H1 (cell line): Measurements from ENCODE around the gene USH1G.

Experiments
- ATF3 ChIP-seq: IDR thresholded peaks from 2 replicates; pipeline ENCODE4 v1.6.1; 2011; ENCODE audit warnings: low read depth, mild to moderate bottlenecking, low read length; ENCODE audit not compliant: insufficient read depth
- BRCA1 ChIP-seq: IDR thresholded peaks from 2 replicates; pipeline ENCODE4 v1.6.1; 2012; ENCODE audit warnings: low read depth, low read length, improper control_type of control experiment
- CHD2 ChIP-seq: IDR thresholded peaks from 2 replicates; pipeline ENCODE4 v1.6.1; 2012; ENCODE audit warnings: low read length, improper control_type of control experiment
- EZH2 ChIP-seq: fragments of 200-600 bp; sonication (generic); IDR thresholded peaks from 2 replicates; pipeline ENCODE4 v1.7.1; 2012; ENCODE audit warnings: low read depth, mild to moderate bottlenecking, moderate library complexity, low read length, inconsistent platforms; ENCODE audit not compliant: severe bottlenecking
- GABPA ChIP-seq: IDR thresholded peaks from 2 replicates; pipeline ENCODE4 v1.6.1; 2011; ENCODE audit warnings: mild to moderate bottlenecking, low read length, moderate library complexity, borderline replicate concordance; ENCODE audit not compliant: insufficient read depth
- KDM1A ChIP-seq: fragments of 200-600, 300-600 bp; sonication (generic); IDR thresholded peaks from 2 replicates; pipeline ENCODE4 v1.7.1; 2016; ENCODE audit warnings: mild to moderate bottlenecking, low read length, borderline replicate concordance
- POLR2A ChIP-seq, 2 experiments: IDR thresholded peaks; 1 replicate in 1 of 2; 2 replicates in 1 of 2; pipeline ENCODE4 v1.6.1; 2011; ENCODE audit warnings: low read depth in 2 of 2, low read length in 2 of 2, mild to moderate bottlenecking in 2 of 2; ENCODE audit errors: control extremely low read depth in 1 of 2
- POLR2AphosphoS5 ChIP-seq: IDR thresholded peaks from 2 replicates; pipeline ENCODE4 v1.6.1; 2011; ENCODE audit warnings: low read depth, low read length
- SAP30 ChIP-seq: fragments of 300-600 bp; sonication (generic); IDR thresholded peaks from 2 replicates; pipeline ENCODE4 v1.7.1; 2012; ENCODE audit warnings: low read length, moderate library complexity, mild to moderate bottlenecking, inconsistent platforms; ENCODE audit not compliant: insufficient read depth, insufficient replicate concordance
- TAF1 ChIP-seq: IDR thresholded peaks from 2 replicates; pipeline ENCODE4 v1.6.1; 2011; ENCODE audit warnings: mild to moderate bottlenecking, low read depth, low read length
- YY1 ChIP-seq: IDR thresholded peaks from 2 replicates; pipeline ENCODE4 v1.6.1; 2011; ENCODE audit warnings: low read depth, mild to moderate bottlenecking, low read length
- TF ChIP-seq, protein P1 (sequence below), 3 experiments: IDR thresholded peaks; 1 replicate in 2 of 3; 2 replicates in 1 of 3; pipeline versions ENCODE4 v1.5.1 to v1.6.1; 2011; ENCODE audit warnings: low read length in 3 of 3, mild to moderate bottlenecking in 3 of 3, inconsistent platforms in 2 of 3, low read depth in 1 of 3, moderate library complexity in 1 of 3; ENCODE audit not compliant: insufficient read depth in 1 of 3; ENCODE audit errors: control extremely low read depth in 1 of 3

DNA sequence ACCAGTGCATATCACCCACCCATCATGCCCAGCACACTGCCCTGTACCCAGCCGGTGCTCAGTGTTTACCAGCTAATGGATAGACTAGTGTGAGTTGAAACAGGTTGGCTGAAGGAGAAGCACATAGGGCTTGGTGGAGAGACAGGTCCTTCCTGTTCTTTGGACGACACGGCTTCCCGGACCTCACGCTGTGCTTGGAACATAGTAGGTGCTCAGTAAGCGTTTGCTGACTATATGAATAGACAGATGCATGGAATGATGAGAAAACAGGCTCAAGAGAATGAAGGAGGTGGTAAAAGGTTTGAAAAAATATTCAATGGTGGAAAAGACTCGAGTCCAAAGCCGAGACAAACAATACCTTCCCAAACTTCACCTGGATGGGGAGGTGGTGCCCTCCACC lies 22.8 kb downstream of the USH1G start:
- TF ChIP-seq POLR2AphosphoS5 (no peak), EZH2 (no peak), TAF1 (no peak), ATF3 (no peak), GABPA (no peak), KDM1A (no peak), BRCA1 (no peak), POLR2A (IDR thresholded peaks at IDR 0.05; ENCODE audit: control extremely low read depth in 1 of 2, low read depth in 2 of 2, low read length in 2 of 2) (no peak), YY1 (no peak), CHD2 (no peak), SAP30 (no peak)
- TF ChIP-seq, protein P1, sequence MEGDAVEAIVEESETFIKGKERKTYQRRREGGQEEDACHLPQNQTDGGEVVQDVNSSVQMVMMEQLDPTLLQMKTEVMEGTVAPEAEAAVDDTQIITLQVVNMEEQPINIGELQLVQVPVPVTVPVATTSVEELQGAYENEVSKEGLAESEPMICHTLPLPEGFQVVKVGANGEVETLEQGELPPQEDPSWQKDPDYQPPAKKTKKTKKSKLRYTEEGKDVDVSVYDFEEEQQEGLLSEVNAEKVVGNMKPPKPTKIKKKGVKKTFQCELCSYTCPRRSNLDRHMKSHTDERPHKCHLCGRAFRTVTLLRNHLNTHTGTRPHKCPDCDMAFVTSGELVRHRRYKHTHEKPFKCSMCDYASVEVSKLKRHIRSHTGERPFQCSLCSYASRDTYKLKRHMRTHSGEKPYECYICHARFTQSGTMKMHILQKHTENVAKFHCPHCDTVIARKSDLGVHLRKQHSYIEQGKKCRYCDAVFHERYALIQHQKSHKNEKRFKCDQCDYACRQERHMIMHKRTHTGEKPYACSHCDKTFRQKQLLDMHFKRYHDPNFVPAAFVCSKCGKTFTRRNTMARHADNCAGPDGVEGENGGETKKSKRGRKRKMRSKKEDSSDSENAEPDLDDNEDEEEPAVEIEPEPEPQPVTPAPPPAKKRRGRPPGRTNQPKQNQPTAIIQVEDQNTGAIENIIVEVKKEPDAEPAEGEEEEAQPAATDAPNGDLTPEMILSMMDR (IDR thresholded peaks at IDR 0.05; ENCODE audit: control extremely low read depth in 1 of 3, insufficient read depth in 1 of 3, low read depth in 1 of 3, low read length in 3 of 3): no peak
